IPS DF 4.7 (cell line): Measurements from ENCODE around the gene ZNF516.

Experiments used
- DNase-seq: peaks from one replicate; pipeline ENCODE4 v3.0.0-alpha.2; 2013; ENCODE audit warnings: low spot score; ENCODE audit errors: extremely low read depth

Gene ZNF516

GRCh38 chr18:76402026-76402990 is 92.7 kb downstream of the ZNF516 start:
- no peak for DNase-seq

- no peak for DNase-seq
Observed at GRCh38 chr18:76401498-76401897, 93.5 kb downstream of the ZNF516 start.

- DNase-seq = no peak
Observed at GRCh38 chr18:76399613-76400391, 95.2 kb downstream of the ZNF516 start.

- no peak for DNase-seq
Observed at GRCh38 chr18:76398896-76399612, 96.0 kb downstream of the ZNF516 start.

- no peak for DNase-seq
Observed at GRCh38 chr18:76398295-76398694, 96.7 kb downstream of the ZNF516 start.

GRCh38 chr18:76397631-76398030 is 97.4 kb downstream of the ZNF516 start:
- no peak for DNase-seq

GRCh38 chr18:76396792-76397191 is 98.2 kb downstream of the ZNF516 start:
- no peak for DNase-seq

- no peak for DNase-seq
Observed at GRCh38 chr18:76395609-76396008, 99.4 kb downstream of the ZNF516 start.

- DNase-seq = no peak
Observed at GRCh38 chr18:76394780-76395476, 100.1 kb downstream of the ZNF516 start.

- no peak for DNase-seq
Observed at GRCh38 chr18:76392349-76392748, 102.7 kb downstream of the ZNF516 start.

GRCh38 chr18:76391746-76392145 is 103.3 kb downstream of the ZNF516 start:
- DNase-seq = no peak

GRCh38 chr18:76391038-76391437 is 104.0 kb downstream of the ZNF516 start:
- DNase-seq = no peak

- DNase-seq = no peak
Observed at GRCh38 chr18:76390452-76391035, 104.5 kb downstream of the ZNF516 start.

- no peak for DNase-seq
Observed at GRCh38 chr18:76389716-76390115, 105.3 kb downstream of the ZNF516 start.

GRCh38 chr18:76388891-76389423 is 106.1 kb downstream of the ZNF516 start:
- DNase-seq = no peak

GRCh38 chr18:76388261-76388660 is 106.8 kb downstream of the ZNF516 start:
- no peak for DNase-seq

- no peak for DNase-seq
Observed at GRCh38 chr18:76387608-76388007, 107.4 kb downstream of the ZNF516 start.

GRCh38 chr18:76386886-76387285 is 108.2 kb downstream of the ZNF516 start:
- no peak for DNase-seq

GRCh38 chr18:76386071-76386470 is 109.0 kb downstream of the ZNF516 start:
- no peak for DNase-seq

GRCh38 chr18:76385681-76385975 is 109.4 kb downstream of the ZNF516 start:
- DNase-seq = no peak
